VCaP (cell line): ENCODE measurements around the gene CDK19.
"Not testable (repeated sequence)": the region's sequence is repeated elsewhere in the genome, so short reads cannot be mapped to it uniquely, and the experiment has no call there.

Source experiments
- H3K27ac ChIP-seq: fragments of 450-650 bp; 2 replicates; pipeline ENCODE4 v1.5.1; 2017
- TF ChIP-seq, protein P1 (sequence below): fragments of 450-650 bp; conservative IDR thresholded peaks from 2 replicates; pipeline ENCODE4 v1.5.1; 2017; ENCODE audit warnings: mild to moderate bottlenecking, moderate library complexity

CDK19 gene

DNA sequence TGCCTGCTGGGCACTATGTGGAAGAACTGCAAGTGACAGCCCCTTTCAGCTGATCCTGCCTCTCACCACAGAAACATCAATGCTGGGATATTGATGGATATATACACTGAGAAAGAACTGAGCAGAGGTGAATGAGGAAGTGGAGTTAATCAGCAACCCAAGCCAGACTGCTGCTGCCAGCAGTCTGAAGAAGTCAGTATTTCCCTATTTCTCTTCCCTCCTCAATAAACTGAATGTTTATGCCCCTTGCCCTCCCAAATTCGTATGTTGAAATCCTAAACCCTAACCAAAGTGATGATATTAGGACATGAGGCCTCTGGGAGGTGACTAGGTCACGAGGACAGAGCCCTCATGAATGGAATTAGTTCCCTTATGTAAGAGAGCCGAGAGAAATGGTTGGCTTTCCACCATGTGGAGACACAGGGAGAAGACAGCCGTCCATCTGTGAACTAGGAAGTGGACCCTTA, 76.3 kb downstream of the CDK19 start:
- H3K27ac ChIP-seq = peak overlapping the region; percentile 51; the same call in 1 of the 2 replicates
- TF ChIP-seq, protein P1, sequence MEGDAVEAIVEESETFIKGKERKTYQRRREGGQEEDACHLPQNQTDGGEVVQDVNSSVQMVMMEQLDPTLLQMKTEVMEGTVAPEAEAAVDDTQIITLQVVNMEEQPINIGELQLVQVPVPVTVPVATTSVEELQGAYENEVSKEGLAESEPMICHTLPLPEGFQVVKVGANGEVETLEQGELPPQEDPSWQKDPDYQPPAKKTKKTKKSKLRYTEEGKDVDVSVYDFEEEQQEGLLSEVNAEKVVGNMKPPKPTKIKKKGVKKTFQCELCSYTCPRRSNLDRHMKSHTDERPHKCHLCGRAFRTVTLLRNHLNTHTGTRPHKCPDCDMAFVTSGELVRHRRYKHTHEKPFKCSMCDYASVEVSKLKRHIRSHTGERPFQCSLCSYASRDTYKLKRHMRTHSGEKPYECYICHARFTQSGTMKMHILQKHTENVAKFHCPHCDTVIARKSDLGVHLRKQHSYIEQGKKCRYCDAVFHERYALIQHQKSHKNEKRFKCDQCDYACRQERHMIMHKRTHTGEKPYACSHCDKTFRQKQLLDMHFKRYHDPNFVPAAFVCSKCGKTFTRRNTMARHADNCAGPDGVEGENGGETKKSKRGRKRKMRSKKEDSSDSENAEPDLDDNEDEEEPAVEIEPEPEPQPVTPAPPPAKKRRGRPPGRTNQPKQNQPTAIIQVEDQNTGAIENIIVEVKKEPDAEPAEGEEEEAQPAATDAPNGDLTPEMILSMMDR = no peak

DNA sequence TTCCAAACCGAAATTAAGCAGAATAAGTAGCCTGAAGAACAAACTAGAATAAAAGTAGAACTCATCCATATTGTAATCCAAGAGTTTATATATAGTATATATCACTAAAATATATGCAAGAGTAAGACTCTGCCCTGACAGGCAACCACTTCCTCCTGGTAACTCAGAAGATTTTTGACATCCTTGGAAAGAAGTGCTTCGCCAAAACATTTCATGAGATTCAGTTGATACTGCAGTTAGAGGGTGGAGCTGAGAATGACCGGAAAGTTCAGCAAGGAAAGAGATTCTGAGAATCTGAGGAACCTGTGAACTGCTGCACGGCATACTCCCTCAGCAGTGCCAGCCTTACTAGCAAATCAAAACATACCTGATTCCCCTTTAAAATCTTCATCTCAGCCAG, 79.6 kb downstream of the CDK19 start:
- TF ChIP-seq, protein P1 = no peak
- no peak overlapping the region for H3K27ac ChIP-seq

DNA sequence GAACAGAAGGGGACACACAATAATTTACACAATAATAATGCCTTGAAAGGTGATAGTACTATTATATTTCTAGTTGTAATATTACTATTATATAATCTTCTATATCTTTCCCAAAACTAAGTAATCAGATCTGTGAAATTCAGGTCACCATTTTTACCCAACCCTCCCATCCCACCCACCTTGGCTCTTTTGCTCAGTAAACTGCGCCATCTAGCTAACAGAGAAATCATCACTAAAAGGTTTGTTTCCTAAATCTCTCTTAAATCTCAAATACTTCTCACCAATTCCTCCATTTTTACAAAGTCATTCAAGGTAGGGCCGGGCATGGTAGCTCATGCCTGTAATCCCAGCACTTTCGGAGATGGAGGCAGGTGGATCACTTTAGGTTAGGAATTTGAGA, 83.4 kb downstream of the CDK19 start:
- TF ChIP-seq, protein P1 = no peak
- H3K27ac ChIP-seq = no peak overlapping the region

DNA sequence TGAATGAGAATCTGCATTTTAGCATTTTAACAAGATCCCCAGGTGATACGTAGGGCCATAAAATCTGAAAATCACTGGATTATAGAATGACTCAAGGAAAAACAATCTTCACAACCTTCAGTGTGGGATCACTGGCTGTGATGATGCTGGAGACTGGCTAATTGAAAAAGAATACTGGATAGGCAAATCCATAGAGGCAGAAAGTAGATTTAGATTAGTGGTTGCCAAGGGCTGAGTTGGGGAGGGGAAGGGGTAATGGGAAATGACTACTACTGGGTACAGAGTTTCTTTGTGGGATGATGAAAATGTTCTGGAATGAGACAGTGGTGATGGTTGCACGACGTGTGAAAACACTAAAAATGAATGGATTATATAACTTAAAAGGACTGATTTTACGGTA, 84.1 kb downstream of the CDK19 start:
- TF ChIP-seq, protein P1 = no peak
- H3K27ac ChIP-seq = peak overlapping the region; percentile 38

DNA sequence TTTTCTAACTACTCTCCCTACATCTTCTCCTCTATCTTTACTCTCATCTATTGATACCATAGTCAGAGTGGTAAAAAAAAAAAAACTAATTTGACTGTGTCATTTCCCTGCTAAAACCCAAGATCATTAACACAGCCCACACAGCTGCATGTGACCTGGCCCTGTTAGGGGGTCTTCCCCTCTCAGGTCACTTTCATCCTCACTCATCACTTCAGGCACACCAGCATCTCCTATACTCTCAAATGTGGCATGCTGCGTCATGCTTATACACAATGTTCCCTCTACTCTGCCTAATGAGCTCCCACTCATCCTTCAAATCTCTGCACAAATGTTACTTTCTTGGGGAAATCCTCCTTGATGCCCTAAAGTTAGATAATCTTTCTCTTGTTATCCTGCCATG, 86.8 kb downstream of the CDK19 start:
- H3K27ac ChIP-seq = peak overlapping the region; percentile 38; the same call in 1 of the 2 replicates
- TF ChIP-seq, protein P1 = no peak

DNA sequence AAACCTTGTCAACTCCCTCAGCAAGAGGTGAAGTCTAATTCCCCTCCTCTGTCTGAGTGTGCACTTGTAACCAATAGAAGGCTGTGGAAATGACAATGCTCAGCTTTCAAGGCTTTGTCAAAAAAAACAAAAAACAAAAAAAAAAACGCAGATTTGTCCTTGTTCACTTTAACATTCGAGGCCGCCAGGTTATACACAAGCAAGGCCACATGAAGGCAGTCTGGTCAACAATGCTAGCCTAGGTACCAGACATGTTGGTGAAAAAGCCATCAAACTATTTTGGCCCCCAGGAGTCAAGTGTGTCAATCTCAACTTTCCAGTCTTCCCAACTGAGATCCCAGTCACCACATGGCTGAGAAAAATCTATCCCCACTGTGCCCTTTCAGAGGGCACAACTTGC, 92.3 kb downstream of the CDK19 start:
- H3K27ac ChIP-seq = no peak overlapping the region
- TF ChIP-seq, protein P1 = no peak

DNA sequence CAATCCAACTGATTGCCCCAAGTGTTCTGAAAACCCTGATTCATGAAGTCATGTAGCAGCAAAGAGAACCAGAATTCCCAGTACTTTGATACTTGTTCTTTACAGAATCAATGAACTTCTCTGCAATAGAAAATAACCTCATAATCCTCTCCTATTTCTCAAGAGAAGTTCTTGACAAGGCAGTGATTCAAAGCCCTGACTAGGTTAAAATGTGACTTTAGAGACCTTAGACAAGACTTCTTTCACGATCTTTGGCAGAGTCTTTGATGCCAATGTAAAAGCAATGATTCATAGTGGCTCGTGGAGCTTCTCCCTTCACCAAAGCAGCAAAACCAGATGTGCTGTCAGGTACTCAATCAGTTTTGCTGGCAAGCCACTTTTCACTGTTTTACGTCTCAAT, 95.2 kb downstream of the CDK19 start:
- H3K27ac ChIP-seq = no peak overlapping the region
- TF ChIP-seq, protein P1 = no peak

DNA sequence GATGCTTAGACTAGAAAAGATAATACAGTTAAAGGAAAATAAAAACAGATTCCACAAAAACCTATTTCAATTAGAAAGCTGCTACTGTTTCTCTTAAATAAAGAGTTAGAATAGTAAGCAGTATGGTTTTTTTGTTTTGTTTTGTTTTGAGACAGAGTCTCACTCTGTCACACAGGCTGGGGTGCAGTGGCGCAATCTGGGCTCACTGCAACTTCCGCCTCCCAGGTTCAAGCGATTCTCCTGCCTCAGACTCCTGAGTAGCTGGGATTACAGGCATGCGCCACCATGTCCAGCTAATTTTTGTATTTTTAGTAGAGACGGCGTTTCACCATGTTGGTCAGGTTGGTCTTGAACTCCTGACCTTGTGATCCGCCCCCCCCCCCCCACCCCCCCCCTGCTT, 95.7 kb downstream of the CDK19 start:
- not testable (repeated sequence) for H3K27ac ChIP-seq
